Glutamatergic neuron (in vitro differentiated cells): ENCODE measurements around the gene TSPAN9. TPM values are rescaled to one million over a fixed set of nuclear protein-coding genes. Genes with fewer than 3 reads are reported as not detected.

Experiments used
- DNase-seq: peaks from one replicate; pipeline ENCODE4 v3.0.0; 2022
- H3K27ac Mint-ChIP-seq: one replicate; pipeline ENCODE4 v1.8.0; 2020; ENCODE audit warnings: mild to moderate bottlenecking, mixed read lengths, inconsistent platforms; ENCODE audit not compliant: unreplicated experiment
- H3K27me3 Mint-ChIP-seq: one replicate; pipeline ENCODE4 v1.8.0; 2020; ENCODE audit warnings: mild to moderate bottlenecking, moderate library complexity, mixed read lengths, inconsistent platforms; ENCODE audit not compliant: unreplicated experiment
- H3K36me3 Mint-ChIP-seq: one replicate; pipeline ENCODE4 v1.8.0; 2020; ENCODE audit warnings: mild to moderate bottlenecking, mixed read lengths, inconsistent platforms; ENCODE audit not compliant: unreplicated experiment
- H3K4me1 Mint-ChIP-seq: one replicate; pipeline ENCODE4 v1.8.0; 2020; ENCODE audit warnings: mild to moderate bottlenecking, low read depth, mixed read lengths, inconsistent platforms; ENCODE audit not compliant: unreplicated experiment
- H3K4me3 Mint-ChIP-seq: one replicate; pipeline ENCODE4 v1.8.0; 2020; ENCODE audit warnings: mild to moderate bottlenecking, mixed read lengths, inconsistent platforms; ENCODE audit not compliant: unreplicated experiment
- H3K9me3 Mint-ChIP-seq: one replicate; pipeline ENCODE4 v1.8.0; 2020; ENCODE audit warnings: mild to moderate bottlenecking, moderate library complexity, mixed read lengths, inconsistent platforms; ENCODE audit not compliant: unreplicated experiment
- total RNA-seq: library from RNA; stranded (reverse); fragmentation: NEBNext Ultra II Directional; extraction: Animal tissue kit (Norgen Biotek cat#: 25700); gene quantifications from one replicate; pipeline ENCODE4 v1.2.1, GENCODE V29; 2021; ENCODE audit not compliant: unreplicated experiment
- TF ChIP-seq, protein P1 (sequence below): fragments of 200-600 bp; sonication (generic); IDR thresholded peaks from one replicate; pipeline ENCODE4 v1.5.0; 2021; ENCODE audit not compliant: partially characterized antibody, unreplicated experiment

The TSPAN9 gene
- total RNA-seq, 1 donor from 2014 or later, result 142 TPM

DNA sequence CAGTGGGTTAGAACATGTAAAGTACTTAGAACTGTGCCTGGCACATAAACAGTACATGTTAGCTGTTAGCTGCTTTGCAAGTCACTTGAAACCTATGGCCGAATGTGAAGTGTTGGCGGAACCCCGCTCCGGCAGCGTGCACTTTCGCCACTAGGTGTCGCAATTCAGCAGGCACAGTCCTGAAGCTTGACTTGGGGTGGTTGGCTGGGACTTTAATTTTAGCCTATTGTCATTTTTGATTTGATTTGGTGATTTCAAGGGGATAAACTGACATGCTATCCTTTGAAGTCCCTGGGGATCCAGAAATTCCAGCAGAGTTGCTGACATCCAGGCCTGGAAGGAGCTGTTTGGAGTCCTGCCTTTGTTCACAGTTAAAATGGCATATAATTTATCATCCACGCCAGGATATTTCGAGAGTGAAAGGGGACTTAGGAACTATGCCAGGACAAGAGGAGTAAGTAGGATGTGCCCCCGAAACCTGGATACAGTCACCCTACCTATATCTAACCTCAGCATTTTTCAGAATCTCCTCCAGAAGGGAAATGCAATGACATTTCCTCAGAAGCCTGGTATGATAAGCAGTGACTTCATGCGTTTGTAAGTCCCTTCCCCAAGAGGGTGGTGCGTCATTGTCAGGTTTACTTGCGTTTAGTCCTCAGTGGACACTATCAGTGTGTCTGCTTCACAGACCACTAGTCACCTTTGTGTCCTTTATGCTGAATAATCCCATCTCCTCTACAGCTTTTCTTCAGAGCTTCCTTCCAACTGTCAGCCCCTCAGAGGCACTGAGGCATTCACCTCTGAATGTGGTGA, 3.5 kb upstream of the TSPAN9 start:
- Mint-ChIP-seq H3K27ac (no peak overlapping the region), H3K9me3 (peaks cover 1% of the 10 kb centered on the region), H3K36me3 (no peaks in the 10 kb centered on the region), H3K4me3 (no peak overlapping the region), H3K4me1 (peaks cover 7% of the 10 kb centered on the region), H3K27me3 (no peaks in the 10 kb centered on the region)
- TF ChIP-seq, protein P1, sequence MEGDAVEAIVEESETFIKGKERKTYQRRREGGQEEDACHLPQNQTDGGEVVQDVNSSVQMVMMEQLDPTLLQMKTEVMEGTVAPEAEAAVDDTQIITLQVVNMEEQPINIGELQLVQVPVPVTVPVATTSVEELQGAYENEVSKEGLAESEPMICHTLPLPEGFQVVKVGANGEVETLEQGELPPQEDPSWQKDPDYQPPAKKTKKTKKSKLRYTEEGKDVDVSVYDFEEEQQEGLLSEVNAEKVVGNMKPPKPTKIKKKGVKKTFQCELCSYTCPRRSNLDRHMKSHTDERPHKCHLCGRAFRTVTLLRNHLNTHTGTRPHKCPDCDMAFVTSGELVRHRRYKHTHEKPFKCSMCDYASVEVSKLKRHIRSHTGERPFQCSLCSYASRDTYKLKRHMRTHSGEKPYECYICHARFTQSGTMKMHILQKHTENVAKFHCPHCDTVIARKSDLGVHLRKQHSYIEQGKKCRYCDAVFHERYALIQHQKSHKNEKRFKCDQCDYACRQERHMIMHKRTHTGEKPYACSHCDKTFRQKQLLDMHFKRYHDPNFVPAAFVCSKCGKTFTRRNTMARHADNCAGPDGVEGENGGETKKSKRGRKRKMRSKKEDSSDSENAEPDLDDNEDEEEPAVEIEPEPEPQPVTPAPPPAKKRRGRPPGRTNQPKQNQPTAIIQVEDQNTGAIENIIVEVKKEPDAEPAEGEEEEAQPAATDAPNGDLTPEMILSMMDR, result peak; percentile 94
- peak; percentile 93 for DNase-seq

DNA sequence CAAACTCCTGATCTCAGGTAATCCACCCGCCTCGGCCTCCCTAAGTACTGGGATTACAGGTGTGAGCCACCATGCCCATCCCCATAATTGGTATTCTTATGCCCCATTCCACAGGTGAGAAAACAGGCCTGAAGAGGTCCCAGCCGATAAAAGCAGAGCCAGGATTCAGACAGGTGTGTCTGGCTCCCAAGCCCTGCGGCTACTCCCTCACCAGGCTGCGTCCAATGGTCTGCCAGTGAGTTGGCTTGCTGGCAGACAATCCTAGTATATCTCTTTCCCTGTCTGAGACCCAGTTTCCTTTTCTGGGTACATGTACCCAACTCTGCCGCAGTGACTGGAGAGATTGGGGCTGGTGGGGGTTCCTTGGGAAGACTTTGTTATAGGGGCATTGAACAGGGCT, 1.9 kb upstream of the TSPAN9 start:
- H3K27me3 Mint-ChIP-seq, result no peaks in the 10 kb centered on the region
- no peak overlapping the region for H3K4me3 Mint-ChIP-seq
- H3K27ac Mint-ChIP-seq, result no peak overlapping the region
- peaks cover 7% of the 10 kb centered on the region for H3K4me1 Mint-ChIP-seq
- TF ChIP-seq, protein P1, result no peak
- DNase-seq, result no peak
- H3K9me3 Mint-ChIP-seq, result peaks cover 1% of the 10 kb centered on the region
- no peaks in the 10 kb centered on the region for H3K36me3 Mint-ChIP-seq

DNA sequence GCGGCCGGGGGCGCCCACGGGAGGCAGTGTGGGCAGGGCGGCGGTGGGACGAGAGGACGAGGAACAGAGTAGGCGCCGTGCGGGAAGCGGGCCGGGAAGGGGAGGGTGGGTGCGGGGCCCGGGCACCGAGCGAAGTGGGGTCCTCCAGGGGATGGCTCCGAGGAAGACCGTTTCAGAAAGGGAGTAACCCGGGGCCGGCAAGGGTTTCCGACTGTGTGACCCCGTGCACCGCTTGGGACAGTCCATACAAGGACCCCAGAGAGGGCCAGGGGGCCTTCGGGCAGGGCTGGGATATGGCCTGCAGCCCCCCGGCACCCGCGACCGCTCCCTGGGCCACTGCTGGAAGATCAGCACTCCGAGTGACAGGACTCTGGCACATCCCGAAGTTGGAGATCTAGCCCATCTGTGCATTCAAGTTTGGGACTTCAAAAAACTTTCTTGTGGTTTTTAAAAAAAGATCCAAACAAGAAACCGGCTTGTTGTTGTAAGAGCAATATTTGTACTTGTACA, 448 bp downstream of the TSPAN9 start:
- H3K9me3 Mint-ChIP-seq, result peaks cover 1% of the 10 kb centered on the region
- no peak overlapping the region for H3K27ac Mint-ChIP-seq
- H3K27me3 Mint-ChIP-seq, result no peaks in the 10 kb centered on the region
- H3K4me1 Mint-ChIP-seq, result peaks cover 7% of the 10 kb centered on the region
- peak; percentile 47 for DNase-seq
- no peaks in the 10 kb centered on the region for H3K36me3 Mint-ChIP-seq
- H3K4me3 Mint-ChIP-seq, result peak overlapping the region; percentile 88
- TF ChIP-seq, protein P1, result no peak

DNA sequence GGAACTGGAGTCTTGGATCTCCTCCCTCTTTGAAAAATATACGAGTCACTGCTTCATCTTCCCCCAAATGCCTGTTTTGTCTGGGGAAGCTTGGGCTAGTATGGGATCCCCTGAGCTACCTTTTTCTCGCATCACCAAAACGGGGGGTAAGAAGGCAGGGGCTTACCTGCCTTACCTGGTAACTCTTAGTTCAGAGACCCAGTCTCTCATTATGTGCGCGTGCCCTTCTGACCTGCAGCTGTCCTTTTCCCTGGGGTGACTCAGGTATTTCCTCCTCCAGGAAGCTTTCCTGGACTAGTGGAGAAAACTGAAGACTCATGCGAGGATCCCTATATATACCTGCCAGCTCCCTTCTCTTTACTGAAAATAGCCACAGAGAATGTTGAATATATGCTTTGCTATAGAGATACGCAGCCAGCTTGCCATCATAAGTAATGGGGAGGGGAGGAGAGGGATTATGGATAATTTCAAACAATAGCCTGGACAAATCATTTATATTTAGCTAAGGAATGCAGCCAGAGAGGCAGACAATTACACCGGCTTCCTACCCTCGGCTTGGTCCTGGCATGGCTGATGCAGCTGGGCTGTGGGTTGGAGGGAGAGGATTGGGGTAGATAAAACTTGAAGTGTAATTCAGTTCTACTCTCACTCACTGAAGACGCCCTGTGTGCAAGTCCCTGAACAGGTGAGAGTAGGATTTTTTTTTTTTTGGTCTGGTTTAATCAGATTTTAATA, 1.1 kb downstream of the TSPAN9 start:
- no peak overlapping the region for H3K27ac Mint-ChIP-seq

More for the DNA sequence above, 1.1 kb downstream of the TSPAN9 start:
- no peaks in the 10 kb centered on the region for H3K36me3 Mint-ChIP-seq
- H3K4me1 Mint-ChIP-seq, result peaks cover 7% of the 10 kb centered on the region
- TF ChIP-seq, protein P1, result no peak
- no peak for DNase-seq
- peaks cover 1% of the 10 kb centered on the region for H3K9me3 Mint-ChIP-seq
- no peaks in the 10 kb centered on the region for H3K27me3 Mint-ChIP-seq
- H3K4me3 Mint-ChIP-seq, result peak overlapping the region; percentile 88
